OCI-M1 (cell line): ENCODE results near the gene NYAP2.
A peak's percentile ranks its signal among the peaks of the same experiment; 100 is the strongest.

ENCODE experiments used
- DNase-seq: peaks from one replicate; lab custom pipeline; 2025; lab: John Stamatoyannopoulos, UW

NYAP2 gene

DNA sequence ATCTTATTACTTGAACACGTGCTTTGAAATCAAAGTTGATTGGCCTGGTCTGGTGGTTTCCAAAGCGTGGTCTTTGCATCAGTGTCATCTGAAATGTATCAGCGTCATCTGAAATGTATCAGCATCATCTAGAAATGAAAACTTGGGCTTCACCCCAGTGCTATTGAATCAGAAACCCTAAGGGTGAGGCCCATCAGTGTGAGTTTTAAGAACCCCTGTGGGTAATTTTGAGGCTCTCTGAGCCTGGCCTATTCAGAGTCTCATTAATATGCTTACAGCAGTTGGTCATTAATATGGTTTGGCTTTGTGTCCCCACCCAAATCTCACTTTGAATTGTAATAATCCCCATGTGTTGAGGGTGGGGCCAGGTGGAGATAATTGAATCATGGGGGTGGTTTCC is 85.2 kb downstream of the NYAP2 start:
- no peak for DNase-seq

GRCh38 chr2:225486236-225486635 is 86.7 kb downstream of the NYAP2 start:
- DNase-seq: no peak

DNA sequence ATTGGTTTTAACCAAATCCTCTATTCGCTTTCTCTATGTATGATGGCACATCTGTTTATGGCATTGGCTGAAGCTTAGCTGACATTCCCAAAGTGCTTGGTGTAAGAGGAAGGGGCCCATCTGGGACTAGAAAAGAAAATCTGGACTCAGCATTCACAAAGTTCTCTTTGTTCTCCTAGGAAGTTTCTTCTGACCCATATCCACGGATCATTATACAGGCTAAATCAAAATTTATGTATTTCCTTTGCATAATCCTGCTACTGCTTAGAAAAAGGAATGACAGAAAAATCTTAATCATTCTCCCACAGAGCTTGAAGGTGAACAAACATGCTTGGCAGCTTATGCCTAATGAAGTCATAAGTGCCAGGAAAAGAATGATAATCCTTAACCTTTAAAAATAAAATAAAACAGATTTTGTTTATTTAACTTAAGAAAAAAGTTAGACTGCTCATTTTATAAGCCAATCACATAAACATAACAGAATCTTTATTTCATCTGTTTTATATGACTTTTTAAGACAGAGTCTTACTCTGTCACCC is 88.4 kb downstream of the NYAP2 start:
- DNase-seq: no peak

DNA sequence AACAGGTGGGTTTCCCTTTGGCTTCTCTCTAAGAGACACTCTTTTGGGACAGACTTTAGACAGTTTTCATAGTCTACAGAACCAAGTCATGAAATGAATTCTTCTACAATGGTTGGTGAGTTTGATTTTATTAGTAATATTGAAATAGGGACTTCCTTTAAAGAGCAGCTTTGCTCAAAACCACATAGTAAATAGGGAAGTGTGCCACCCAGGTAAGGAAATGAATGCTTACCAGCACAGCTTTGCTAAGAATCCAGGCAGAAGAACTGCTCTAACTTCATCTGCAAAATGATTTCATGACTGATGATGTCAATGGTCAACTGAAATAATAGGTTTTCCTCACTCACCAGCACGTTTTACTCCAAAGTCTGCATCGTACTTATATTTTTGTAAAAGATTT is 89.2 kb downstream of the NYAP2 start:
- DNase-seq: no peak

- DNase-seq: no peak
Measured at GRCh38 chr2:225493420-225494099, 94.0 kb downstream of the NYAP2 start.

- DNase-seq: no peak
Measured at GRCh38 chr2:225494100-225494459, 94.6 kb downstream of the NYAP2 start.

DNA sequence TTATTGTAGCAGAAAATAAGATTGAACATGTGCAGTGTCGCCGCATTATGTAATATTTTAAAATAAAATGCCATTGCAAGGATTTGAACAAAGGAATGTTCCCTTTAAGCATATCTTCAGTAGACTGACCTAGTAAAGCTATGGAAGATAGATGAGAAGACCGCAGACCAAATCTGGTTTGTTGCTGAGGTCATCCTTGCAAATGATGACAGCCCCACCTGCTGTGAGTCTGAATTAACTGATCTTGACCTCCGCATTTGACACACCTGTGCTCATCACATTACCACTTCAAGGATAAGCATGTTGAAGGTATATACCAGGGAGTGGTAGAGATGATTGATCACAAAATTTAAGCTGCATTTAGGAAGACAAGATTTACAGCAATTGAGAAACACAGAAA is 96.2 kb downstream of the NYAP2 start:
- no peak for DNase-seq

- no peak for DNase-seq
Measured at GRCh38 chr2:225496568-225496967, 97.1 kb downstream of the NYAP2 start.

GRCh38 chr2:225497166-225497565 is 97.7 kb downstream of the NYAP2 start:
- no peak for DNase-seq

- no peak for DNase-seq
Measured at GRCh38 chr2:225501022-225501421, 101.5 kb downstream of the NYAP2 start.

GRCh38 chr2:225502971-225503370 is 103.5 kb downstream of the NYAP2 start:
- DNase-seq: no peak

- no peak for DNase-seq
Measured at GRCh38 chr2:225510796-225511195, 111.3 kb downstream of the NYAP2 start.

DNA sequence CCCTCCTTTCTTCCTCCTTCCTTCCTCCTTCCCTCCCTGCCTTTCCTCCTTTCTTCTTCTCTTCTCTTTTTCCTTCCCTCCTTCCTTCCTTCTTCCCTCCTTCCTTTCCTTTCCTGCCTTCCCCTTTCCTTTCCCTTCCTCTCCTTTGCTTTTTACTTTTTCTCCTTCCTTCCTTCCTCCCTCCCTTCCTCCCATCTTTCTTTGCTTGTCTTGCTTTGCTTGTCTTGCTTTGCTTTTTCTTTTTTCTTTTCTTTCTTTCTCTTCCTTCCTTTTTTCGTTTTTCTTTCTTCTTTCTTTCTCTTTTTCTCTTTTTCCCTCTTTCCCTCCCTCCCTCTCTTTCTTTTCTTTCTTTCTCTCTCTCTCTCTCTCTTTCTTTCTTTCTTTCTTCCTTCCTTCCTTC is 113.0 kb downstream of the NYAP2 start:
- DNase-seq: no peak

DNA sequence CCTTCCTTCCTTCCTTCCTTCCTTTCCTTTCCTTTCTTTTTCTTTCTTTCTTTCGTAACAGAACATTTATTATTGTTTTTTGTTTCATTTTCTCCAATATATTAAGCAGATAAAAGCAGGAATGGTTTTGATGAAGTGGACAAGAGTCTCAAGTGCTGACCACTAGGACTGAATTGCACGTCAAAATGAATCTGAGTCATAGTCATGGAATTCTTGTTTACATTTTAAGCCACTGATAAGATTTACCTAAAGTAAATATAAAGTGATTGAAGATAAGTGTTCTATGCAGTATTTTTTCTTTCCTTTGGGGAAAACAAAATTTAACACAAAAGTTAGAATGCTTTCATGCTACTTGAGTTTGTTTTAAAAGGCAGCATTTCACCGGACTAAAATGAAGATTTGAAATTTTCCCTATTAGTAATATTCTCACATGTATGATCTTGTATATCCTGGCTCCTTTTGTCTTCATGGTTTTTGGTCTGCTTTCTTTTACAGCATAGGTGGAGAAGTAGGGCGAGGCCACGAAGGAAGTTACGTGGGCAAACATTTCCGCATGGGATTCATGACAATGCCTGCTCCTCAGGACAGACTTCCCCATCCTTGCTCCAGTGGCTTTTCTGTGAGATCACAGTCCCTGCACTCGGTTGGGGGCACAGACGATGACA is 113.5 kb downstream of the NYAP2 start:
- DNase-seq: no peak

DNA sequence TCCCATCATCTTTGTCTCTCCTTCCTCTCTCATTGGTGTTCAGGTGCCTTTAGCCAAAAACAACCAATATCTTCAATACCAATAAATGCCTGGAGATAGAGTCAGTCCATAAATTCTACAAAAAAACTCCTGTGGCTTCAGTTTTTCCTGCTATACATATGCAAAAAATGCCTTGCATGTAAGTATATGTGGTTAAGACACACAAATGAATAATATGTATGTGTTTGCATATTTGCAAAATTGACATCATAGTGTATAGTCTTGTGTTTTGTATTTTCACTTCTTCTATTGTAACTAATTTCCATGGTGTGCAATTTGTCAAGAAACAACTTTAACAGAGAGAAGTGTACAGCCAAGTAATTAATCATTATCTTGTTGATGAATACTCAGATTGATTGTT is 115.5 kb downstream of the NYAP2 start:
- DNase-seq: no peak

DNA sequence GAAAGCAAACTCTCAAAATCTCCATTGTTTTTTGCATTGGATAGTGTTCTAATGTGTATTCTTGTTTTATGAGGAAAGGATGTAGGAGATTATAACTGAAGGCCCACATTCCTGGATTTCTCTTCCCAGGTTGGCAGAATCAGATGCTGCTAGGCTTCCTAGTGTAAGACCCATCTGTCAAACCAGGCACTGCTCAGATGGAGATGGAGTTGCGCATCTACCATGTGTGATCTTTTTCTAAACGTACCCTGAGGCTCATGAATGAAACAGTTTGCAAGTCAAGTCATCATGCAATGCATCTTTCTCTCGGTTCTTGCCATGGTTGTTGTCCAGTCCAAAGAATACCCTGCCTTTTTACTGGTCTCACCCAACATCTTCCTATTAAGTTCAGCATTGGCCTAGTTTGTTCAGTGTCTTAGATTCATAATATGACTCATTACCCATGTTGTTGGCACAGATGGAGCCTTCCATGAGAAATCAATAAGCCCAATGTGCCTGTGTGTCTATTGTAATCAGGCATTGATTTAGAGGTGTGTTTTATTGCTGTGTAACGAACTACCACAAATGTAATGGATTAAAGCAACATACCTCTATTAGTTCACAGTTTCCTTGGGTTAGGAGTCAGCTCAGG is 127.4 kb downstream of the NYAP2 start:
- no peak for DNase-seq

DNA sequence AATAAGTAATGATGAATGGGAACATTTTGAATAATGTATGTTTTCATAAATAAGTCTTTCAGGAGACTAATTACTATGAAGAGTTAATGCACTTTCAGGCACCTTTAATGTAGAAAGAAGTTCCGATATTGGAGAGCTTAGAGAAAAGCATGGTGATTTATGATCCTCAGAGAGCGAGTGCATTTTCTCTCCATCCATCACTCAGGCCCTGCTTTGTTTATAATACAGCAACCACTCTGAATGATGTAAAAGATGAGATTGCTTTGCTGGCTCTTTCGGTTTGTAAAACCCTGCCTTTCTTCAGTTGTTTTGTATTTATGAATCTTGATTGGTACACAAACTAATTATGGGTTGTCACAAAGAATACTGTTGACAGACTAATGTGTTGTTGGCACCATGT is 132.0 kb downstream of the NYAP2 start:
- no peak for DNase-seq

DNA sequence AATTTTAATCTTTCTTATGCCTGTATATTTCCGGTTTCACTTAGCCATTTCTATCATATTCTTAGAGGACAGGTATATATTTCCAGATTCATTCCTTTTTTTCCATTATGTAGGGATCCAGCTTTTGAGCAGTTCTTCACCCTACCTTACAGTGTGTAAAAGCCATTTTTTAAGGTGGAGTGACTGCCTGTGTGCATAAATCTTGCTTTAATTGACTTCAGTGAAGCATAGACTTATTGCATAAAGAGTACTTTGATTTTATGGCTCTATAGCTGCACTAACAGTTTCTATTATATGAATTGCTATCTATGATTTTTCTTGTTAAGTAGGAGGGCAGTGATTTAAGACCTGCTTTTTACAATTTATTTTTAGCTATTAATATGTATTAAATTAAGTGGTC is 132.6 kb downstream of the NYAP2 start:
- DNase-seq: no peak

DNA sequence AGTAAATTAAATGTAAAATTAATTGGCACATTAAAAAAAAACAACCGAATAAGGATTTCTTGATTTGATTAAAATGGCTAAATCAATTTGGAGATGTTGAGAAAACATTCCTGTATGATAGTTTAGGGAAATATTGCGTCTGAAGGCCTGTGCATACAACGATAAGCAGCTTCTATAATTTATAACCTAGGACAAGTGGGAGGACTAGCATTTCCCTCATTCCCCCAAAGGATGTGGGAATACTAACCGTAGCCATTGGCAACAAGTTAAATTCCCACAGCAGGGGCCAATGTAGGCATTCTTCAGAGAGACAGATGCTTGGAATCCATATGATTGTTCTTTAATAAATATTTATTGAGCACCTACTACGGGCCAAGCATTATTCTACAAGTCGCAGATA is 134.5 kb downstream of the NYAP2 start:
- DNase-seq: no peak

DNA sequence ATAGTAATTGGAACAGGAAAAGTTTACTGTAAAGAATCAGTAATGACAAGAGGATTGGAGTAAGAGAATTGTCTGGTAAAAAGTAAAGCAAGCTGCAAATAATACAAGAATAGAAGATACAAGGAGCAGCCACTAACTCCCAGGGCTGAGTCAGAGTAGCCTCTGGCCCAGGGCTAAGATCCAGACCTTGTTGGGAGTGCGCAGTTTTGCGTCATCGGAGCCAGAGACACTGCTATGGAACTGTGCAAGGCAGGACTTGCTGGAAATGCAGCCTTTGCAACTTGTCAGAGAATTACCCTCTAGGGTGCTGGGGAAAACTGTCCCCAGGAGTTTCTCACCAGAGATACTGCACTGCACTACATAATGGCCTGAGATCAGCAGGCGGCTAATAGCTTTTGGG is 135.2 kb downstream of the NYAP2 start:
- no peak for DNase-seq

- no peak for DNase-seq
Measured at GRCh38 chr2:225536036-225536435, 136.5 kb downstream of the NYAP2 start.

- DNase-seq: no peak
Measured at GRCh38 chr2:225543626-225544025, 144.1 kb downstream of the NYAP2 start.

- DNase-seq: peak; percentile 4
Measured at GRCh38 chr2:225556461-225556860, 157.0 kb downstream of the NYAP2 start.
